ENCODE data around the gene MAMLD1.
A peak's percentile ranks its signal among the peaks of the same experiment; 100 is the strongest.

The MAMLD1 gene

DNA sequence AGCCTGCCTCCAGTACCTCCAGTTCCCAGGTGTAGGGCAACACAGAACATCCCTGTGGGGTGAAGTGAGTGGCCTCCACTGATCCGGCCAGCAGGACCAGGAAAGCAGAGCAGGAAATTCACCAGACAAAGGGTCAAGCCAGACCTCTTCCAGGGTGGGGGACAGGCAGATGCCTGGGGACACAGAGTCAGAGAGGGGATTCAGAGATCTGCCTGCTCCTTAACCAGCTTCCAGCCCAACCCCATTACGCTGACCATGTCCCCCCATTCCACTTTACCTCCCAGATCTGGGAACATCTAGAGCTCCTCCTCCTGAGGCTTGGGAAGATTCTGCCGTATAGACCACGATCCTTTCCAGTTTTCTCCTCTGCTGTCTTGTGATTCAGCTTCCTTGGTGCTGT lies 132.4 kb downstream of the MAMLD1 start:
- Histone ChIP-seq H3K4me1 (ENCODE audit: control insufficient read depth, insufficient read depth, low read length) (no peaks in the 10 kb centered on the region), H3K36me3 (ENCODE audit: control insufficient read depth, insufficient read depth, low read length) (no peaks in the 10 kb centered on the region), H3K9ac (ENCODE audit: low read length) (no peak overlapping the region), H3K27ac (ENCODE audit: low read depth, low read length) (no peak overlapping the region), H3K9me3 (ENCODE audit: control insufficient read depth, insufficient read depth, low read depth, low read length) (no peaks in the 10 kb centered on the region), H3K4me3 (ENCODE audit: low read depth, low read length) (no peak overlapping the region), H3K27me3 (ENCODE audit: control insufficient read depth, insufficient read depth, low read length) (no peaks in the 10 kb centered on the region)

DNA sequence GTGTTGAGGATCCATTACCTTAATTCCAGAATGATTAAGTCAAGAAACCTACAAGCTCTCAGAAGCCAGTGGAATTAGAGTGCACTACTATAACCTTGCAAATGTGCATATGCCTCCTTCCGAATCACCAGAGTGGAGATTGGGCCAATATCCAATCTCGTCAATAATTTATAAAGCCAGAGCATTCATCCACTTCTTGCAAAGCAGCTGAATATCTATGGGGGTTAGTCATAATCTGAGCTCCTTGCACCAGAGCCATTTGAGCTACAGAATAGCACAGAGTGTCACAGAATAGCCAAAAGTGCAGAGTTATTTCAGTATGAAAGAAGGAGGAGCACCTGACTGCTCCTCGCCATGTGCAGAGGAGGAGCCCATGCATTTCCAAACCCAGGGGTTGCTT lies 136.1 kb downstream of the MAMLD1 start:
- Histone ChIP-seq H3K27me3 (ENCODE audit: control insufficient read depth, insufficient read depth, low read length) (no peaks in the 10 kb centered on the region), H3K4me3 (ENCODE audit: low read depth, low read length) (no peak overlapping the region), H3K36me3 (ENCODE audit: control insufficient read depth, insufficient read depth, low read length) (no peaks in the 10 kb centered on the region), H3K9ac (ENCODE audit: low read length) (no peak overlapping the region), H3K27ac (ENCODE audit: low read depth, low read length) (no peak overlapping the region), H3K4me1 (ENCODE audit: control insufficient read depth, insufficient read depth, low read length) (peaks cover 12% of the 10 kb centered on the region; the same call in 1 of the 2 replicates), H3K9me3 (ENCODE audit: control insufficient read depth, insufficient read depth, low read depth, low read length) (no peaks in the 10 kb centered on the region)

DNA sequence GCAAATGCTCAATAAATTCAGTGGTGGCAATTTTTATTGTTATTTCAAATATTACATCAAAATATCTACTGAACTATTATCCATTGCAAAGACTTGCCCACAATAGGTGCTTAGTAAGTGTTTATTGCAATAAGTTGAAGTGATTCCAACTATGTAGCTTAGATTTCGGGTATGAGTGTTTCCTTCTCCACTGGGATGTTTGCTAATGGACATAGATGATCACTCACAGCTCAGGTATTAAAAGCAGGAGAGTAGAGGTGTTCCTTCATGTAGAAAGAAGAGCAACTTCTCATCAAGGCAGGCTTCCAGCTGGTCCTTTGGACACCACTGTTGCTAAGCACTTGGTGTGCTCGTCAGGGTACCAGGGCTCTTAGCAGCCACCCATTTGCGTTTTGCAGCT lies 139.0 kb downstream of the MAMLD1 start:
- no peaks in the 10 kb centered on the region for H3K27me3 ChIP-seq (ENCODE audit: control insufficient read depth, insufficient read depth, low read length)
- H3K27ac ChIP-seq (ENCODE audit: low read depth, low read length): no peak overlapping the region
- no peaks in the 10 kb centered on the region for H3K9me3 ChIP-seq (ENCODE audit: control insufficient read depth, insufficient read depth, low read depth, low read length)
- no peak overlapping the region for H3K4me3 ChIP-seq (ENCODE audit: low read depth, low read length)
- H3K4me1 ChIP-seq (ENCODE audit: control insufficient read depth, insufficient read depth, low read length): peaks cover 40% of the 10 kb centered on the region
- no peaks in the 10 kb centered on the region for H3K36me3 ChIP-seq (ENCODE audit: control insufficient read depth, insufficient read depth, low read length)
- H3K9ac ChIP-seq (ENCODE audit: low read length): no peak overlapping the region

DNA sequence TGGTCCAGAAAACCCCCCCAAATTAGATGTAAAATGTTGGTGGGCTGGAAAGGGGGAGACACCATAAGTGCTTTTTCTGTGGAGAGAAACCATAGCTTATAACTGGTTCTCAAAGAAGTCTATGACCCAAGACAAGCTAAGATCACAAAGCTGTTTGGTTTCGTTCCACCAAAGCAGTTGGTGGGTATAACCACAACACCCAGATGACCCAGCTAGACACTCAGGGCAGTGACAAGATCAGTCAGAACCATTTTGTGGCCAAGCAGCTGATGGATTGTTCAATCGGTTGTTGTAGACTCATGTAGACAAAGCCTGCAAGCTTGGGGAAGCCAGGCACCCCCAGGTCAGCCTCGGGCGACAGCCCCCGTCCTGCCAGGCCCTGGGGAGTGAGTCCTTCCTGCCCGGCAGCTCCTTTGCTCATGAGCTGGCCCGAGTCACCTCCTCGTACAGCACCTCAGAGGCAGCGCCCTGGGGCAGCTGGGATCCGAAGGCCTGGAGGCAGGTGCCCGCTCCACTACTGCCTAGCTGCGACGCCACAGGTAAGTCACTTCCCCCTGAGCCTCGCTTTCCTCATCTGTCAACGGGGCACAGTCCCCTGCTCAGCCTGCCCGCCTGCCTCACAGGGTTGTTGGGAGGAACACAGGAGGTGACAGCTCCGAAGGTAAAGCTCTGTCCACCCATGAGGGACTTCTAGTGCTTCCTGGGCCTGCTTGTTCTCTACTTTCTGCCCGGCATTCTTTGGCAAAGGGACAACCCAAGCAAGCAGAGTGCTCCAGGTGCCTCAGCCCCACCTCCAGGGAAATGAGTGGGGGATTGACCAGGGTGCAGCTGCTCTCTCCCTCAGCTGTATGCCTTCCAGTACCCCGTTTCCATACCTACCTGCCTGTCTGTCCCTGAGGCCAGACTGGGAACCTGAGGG lies 140.1 kb downstream of the MAMLD1 start:
- Histone ChIP-seq H3K9me3 (ENCODE audit: control insufficient read depth, insufficient read depth, low read depth, low read length) (no peaks in the 10 kb centered on the region), H3K27ac (ENCODE audit: low read depth, low read length) (no peak overlapping the region), H3K4me1 (ENCODE audit: control insufficient read depth, insufficient read depth, low read length) (peaks cover 50% of the 10 kb centered on the region), H3K27me3 (ENCODE audit: control insufficient read depth, insufficient read depth, low read length) (no peaks in the 10 kb centered on the region), H3K36me3 (ENCODE audit: control insufficient read depth, insufficient read depth, low read length) (no peaks in the 10 kb centered on the region), H3K9ac (ENCODE audit: low read length) (no peak overlapping the region), H3K4me3 (ENCODE audit: low read depth, low read length) (no peak overlapping the region)

DNA sequence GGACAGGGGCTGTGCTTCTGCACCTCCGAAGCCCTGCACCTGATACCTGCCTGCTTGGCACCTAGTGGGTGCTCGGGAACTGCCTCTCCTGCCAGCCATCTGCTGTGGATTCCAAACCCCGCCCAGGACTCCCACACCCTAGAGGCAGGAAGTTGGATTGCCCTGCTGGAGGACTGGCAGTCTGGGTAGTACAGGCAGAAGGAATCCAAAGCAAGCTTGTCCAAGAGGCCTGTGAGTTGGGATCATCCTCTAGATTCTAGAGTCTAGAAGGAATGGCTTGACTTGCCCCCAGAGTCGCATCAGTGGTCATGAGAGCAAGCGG lies 140.7 kb downstream of the MAMLD1 start:
- Histone ChIP-seq H3K4me1 (ENCODE audit: control insufficient read depth, insufficient read depth, low read length) (peaks cover 57% of the 10 kb centered on the region), H3K9me3 (ENCODE audit: control insufficient read depth, insufficient read depth, low read depth, low read length) (no peaks in the 10 kb centered on the region), H3K27me3 (ENCODE audit: control insufficient read depth, insufficient read depth, low read length) (no peaks in the 10 kb centered on the region), H3K9ac (ENCODE audit: low read length) (no peak overlapping the region), H3K36me3 (ENCODE audit: control insufficient read depth, insufficient read depth, low read length) (no peaks in the 10 kb centered on the region), H3K4me3 (ENCODE audit: low read depth, low read length) (no peak overlapping the region), H3K27ac (ENCODE audit: low read depth, low read length) (no peak overlapping the region)

DNA sequence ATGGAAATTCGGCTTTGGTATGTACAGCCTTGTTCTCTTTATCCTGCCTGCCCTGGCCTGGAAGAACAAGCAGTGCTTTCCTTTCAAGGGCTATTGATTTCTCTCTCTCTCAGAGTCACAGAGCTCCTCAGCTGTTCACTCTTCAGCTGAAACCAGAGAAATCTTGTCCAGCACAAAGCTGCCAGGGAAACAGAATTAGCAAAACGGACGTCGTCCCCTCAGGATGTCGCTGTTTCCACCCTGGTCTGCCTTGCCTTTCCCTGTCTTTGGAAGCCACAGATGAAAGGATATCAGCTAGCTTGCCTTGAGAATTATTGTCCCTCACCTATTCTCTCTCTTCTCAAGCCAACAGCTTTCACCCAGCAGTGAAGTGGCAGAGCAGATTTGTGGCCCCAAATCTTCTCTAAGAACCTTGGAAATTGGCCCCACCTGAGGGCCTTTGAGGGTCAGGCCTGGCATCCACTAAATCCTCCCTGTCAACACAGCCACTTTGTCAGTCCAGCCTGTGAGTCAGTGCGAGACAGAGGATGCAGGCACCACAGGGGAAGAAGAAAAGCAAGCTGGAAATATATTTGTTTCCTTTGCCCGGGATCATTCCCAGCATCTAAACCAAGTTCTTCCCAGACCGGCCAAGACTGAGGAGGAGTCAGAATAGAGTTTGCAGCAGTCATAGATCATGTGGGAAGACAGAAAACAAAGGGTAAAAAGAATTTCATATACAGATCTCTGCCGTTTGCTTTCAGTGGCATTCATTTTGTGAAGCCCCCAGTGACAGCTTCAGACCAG lies 141.5 kb downstream of the MAMLD1 start:
- Histone ChIP-seq H3K9me3 (ENCODE audit: control insufficient read depth, insufficient read depth, low read depth, low read length) (no peaks in the 10 kb centered on the region), H3K4me1 (ENCODE audit: control insufficient read depth, insufficient read depth, low read length) (peaks cover 64% of the 10 kb centered on the region), H3K27me3 (ENCODE audit: control insufficient read depth, insufficient read depth, low read length) (no peaks in the 10 kb centered on the region), H3K27ac (ENCODE audit: low read depth, low read length) (no peak overlapping the region), H3K4me3 (ENCODE audit: low read depth, low read length) (no peak overlapping the region), H3K9ac (ENCODE audit: low read length) (no peak overlapping the region), H3K36me3 (ENCODE audit: control insufficient read depth, insufficient read depth, low read length) (no peaks in the 10 kb centered on the region)

DNA sequence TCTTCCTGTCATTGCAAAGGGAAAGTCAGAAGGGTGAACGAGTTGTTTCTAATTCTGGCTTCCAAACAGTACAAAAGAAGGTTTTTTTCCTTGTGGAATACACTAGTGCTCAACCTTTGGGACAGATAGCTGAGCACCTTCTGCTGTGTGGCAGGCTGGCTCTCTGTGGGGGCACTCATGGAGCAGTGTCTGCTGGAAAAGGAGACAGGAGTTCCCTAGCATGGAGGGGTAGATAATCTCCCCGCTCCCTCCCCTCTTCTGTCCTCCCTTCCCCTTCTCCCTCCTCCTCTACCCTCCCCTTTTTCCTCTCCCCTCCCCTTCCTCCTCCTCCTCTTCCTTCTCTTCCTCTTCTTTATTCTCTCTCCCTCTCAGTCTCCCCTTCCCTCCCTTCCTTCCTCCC lies 142.9 kb downstream of the MAMLD1 start:
- no peaks in the 10 kb centered on the region for H3K27me3 ChIP-seq (ENCODE audit: control insufficient read depth, insufficient read depth, low read length)
- peak overlapping the region; percentile 46 for H3K4me3 ChIP-seq (ENCODE audit: low read depth, low read length)
- no peaks in the 10 kb centered on the region for H3K36me3 ChIP-seq (ENCODE audit: control insufficient read depth, insufficient read depth, low read length)
- H3K9ac ChIP-seq (ENCODE audit: low read length): peak overlapping the region; percentile 82
- H3K4me1 ChIP-seq (ENCODE audit: control insufficient read depth, insufficient read depth, low read length): peaks cover 64% of the 10 kb centered on the region
- no peaks in the 10 kb centered on the region for H3K9me3 ChIP-seq (ENCODE audit: control insufficient read depth, insufficient read depth, low read depth, low read length)
- peak overlapping the region; percentile 83 for H3K27ac ChIP-seq (ENCODE audit: low read depth, low read length)

DNA sequence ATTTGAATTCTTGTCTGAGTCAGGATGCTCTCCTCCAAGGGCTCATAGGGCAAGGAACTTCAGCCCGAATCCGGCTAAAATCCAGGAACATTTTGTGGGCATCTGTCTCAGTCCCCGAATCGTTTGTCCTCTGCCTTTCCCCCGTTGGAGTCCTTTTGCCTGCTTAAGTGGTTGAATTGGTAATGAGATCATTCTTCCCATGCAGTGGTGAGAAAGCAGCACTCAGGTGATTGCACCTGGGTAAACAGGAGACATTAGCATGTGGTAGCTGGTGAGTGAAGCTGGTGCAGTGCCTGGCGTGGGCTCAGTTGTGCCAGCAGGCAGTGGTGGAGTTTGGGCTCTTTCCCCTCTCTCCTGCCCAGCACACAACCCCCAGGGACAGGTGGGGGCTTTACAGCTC lies 143.4 kb downstream of the MAMLD1 start:
- Histone ChIP-seq H3K9me3 (ENCODE audit: control insufficient read depth, insufficient read depth, low read depth, low read length) (no peaks in the 10 kb centered on the region), H3K9ac (ENCODE audit: low read length) (peak overlapping the region; percentile 82), H3K4me1 (ENCODE audit: control insufficient read depth, insufficient read depth, low read length) (peaks cover 64% of the 10 kb centered on the region), H3K27ac (ENCODE audit: low read depth, low read length) (peak overlapping the region; percentile 83), H3K36me3 (ENCODE audit: control insufficient read depth, insufficient read depth, low read length) (no peaks in the 10 kb centered on the region), H3K27me3 (ENCODE audit: control insufficient read depth, insufficient read depth, low read length) (no peaks in the 10 kb centered on the region), H3K4me3 (ENCODE audit: low read depth, low read length) (peak overlapping the region; percentile 46)

DNA sequence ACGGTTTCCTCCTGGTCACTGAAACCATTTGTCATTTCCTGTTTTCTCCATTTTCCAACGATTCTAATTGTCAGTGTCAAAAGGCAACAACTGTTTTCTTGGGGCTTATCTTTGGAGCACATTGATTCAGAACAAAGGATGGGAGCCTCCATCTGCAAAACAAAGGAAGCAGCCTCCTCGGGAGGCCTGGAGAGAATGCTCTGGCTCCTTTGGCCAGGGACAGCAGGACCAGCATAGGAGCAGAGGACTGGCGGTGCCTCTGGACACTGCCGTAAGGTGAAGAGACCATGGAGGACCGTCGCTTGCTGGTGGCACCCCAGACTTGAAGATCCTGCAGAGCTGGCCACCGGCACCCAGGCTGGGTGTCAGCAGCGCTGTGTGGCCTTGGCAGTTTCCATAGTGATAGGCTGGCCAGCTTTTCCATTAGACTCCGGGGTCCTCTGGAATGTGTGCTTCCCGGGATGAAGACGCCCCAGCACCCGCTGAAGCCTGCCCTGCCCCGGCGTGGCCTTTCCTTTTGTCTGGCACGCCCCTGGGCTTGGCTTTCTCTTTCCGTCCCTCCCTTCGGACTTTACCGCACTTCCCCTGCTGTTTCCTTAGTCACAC lies 144.2 kb downstream of the MAMLD1 start:
- Histone ChIP-seq H3K9me3 (ENCODE audit: control insufficient read depth, insufficient read depth, low read depth, low read length) (no peaks in the 10 kb centered on the region), H3K9ac (ENCODE audit: low read length) (peak overlapping the region; percentile 82), H3K36me3 (ENCODE audit: control insufficient read depth, insufficient read depth, low read length) (no peaks in the 10 kb centered on the region), H3K4me3 (ENCODE audit: low read depth, low read length) (peak overlapping the region; percentile 46), H3K4me1 (ENCODE audit: control insufficient read depth, insufficient read depth, low read length) (peaks cover 66% of the 10 kb centered on the region), H3K27me3 (ENCODE audit: control insufficient read depth, insufficient read depth, low read length) (no peaks in the 10 kb centered on the region; the same call in 1 of the 2 replicates), H3K27ac (ENCODE audit: low read depth, low read length) (peak overlapping the region; percentile 83)

DNA sequence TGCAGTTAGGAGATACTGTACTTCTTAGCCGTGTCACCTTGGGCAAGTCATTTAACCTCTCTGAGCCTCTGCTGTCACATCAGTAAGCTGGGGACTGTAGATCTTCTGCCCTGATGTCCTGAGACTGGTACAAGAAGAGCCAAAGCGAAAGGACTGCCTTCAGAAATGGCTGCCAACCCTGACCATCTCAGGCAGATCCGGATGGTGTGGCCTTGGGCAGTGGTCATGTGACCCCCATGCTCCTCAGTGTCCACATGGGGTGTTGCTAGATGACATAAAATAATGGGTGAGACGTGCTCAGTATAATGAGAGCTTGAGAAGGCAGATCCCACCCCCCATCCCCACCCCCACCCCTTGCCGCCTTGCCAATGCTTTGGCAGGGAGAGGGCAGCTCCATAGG lies 144.9 kb downstream of the MAMLD1 start:
- no peaks in the 10 kb centered on the region for H3K9me3 ChIP-seq (ENCODE audit: control insufficient read depth, insufficient read depth, low read depth, low read length)
- H3K27me3 ChIP-seq (ENCODE audit: control insufficient read depth, insufficient read depth, low read length): no peaks in the 10 kb centered on the region; the same call in 1 of the 2 replicates
- no peaks in the 10 kb centered on the region for H3K36me3 ChIP-seq (ENCODE audit: control insufficient read depth, insufficient read depth, low read length)
- H3K4me3 ChIP-seq (ENCODE audit: low read depth, low read length): peak overlapping the region; percentile 46
- H3K9ac ChIP-seq (ENCODE audit: low read length): peak overlapping the region; percentile 82
- peaks cover 72% of the 10 kb centered on the region for H3K4me1 ChIP-seq (ENCODE audit: control insufficient read depth, insufficient read depth, low read length)
- peak overlapping the region; percentile 83; the same call in 1 of the 2 replicates for H3K27ac ChIP-seq (ENCODE audit: low read depth, low read length)

Measured in HUES6 (cell line).